OCI-LY1 (cell line): ENCODE data around the gene NEURL3.

ENCODE experiments used
- H2AFZ ChIP-seq: fragments of 200-600 bp; sonication (generic), shearing (Covaris generic); 2 replicates; pipeline ENCODE4 v1.6.0; 2014; ENCODE audit warnings: antibody characterized with exemption, mild to moderate bottlenecking, low read length
- H3F3A ChIP-seq: fragments of 200-600 bp; sonication (generic), shearing (Covaris generic); 2 replicates; pipeline ENCODE4 v1.6.0; 2014; ENCODE audit warnings: mild to moderate bottlenecking, antibody characterized with exemption, low read length, moderate library complexity; ENCODE audit not compliant: insufficient read depth
- H3K27ac ChIP-seq: fragments of 200-600 bp; sonication (generic); 2 replicates; pipeline ENCODE4 v1.5.1; 2014; ENCODE audit warnings: low read length, mixed run types, mild to moderate bottlenecking, low read depth; ENCODE audit not compliant: poor library complexity, severe bottlenecking
- H3K27me3 ChIP-seq: fragments of 200-600 bp; sonication (generic); 2 replicates; pipeline ENCODE4 v1.6.0; 2014; ENCODE audit warnings: antibody characterized with exemption, mild to moderate bottlenecking, low read length, moderate library complexity; ENCODE audit not compliant: insufficient read depth
- H3K36me3 ChIP-seq: fragments of 200-600 bp; sonication (generic); 2 replicates; pipeline ENCODE4 v1.6.1; 2014; ENCODE audit warnings: mild to moderate bottlenecking, antibody characterized with exemption, low read length, moderate library complexity, mixed read lengths; ENCODE audit not compliant: insufficient read depth
- H3K4me1 ChIP-seq: fragments of 200-600 bp; sonication (generic); 2 replicates; pipeline ENCODE4 v1.5.1; 2014; ENCODE audit warnings: mild to moderate bottlenecking, low read length, moderate library complexity; ENCODE audit not compliant: insufficient read depth, severe bottlenecking
- H3K4me2 ChIP-seq: fragments of 200-600 bp; sonication (generic), shearing (Covaris generic); 2 replicates; pipeline ENCODE4 v1.6.1; 2014; ENCODE audit warnings: low read length
- H3K4me3 ChIP-seq: fragments of 200-600 bp; sonication (generic); 2 replicates; pipeline ENCODE4 v1.5.1; 2014; ENCODE audit warnings: low read length, low read depth, mild to moderate bottlenecking, mixed read lengths; ENCODE audit not compliant: poor library complexity, severe bottlenecking
- H3K79me2 ChIP-seq: fragments of 200-600 bp; shearing (Covaris generic); 2 replicates; pipeline ENCODE4 v1.6.1; 2016; ENCODE audit warnings: mixed run types, low read length, mixed read lengths; ENCODE audit not compliant: insufficient read depth
- H3K9ac ChIP-seq: fragments of 200-600 bp; sonication (generic), shearing (Covaris generic); 2 replicates; pipeline ENCODE4 v1.6.1; 2014; ENCODE audit warnings: mild to moderate bottlenecking, low read length, mixed read lengths
- H3K9me2 ChIP-seq: fragments of 200-600 bp; sonication (generic), shearing (Covaris generic); 2 replicates; pipeline ENCODE4 v1.6.1; 2014; ENCODE audit warnings: low read depth, mild to moderate bottlenecking, low read length, mixed read lengths
- H3K9me3 ChIP-seq: fragments of 200-600 bp; shearing (Covaris generic); 2 replicates; pipeline ENCODE4 v1.6.1; 2014; ENCODE audit warnings: low read length, mixed read lengths
- H4K20me1 ChIP-seq: fragments of 200-600 bp; sonication (generic), shearing (Covaris generic); 2 replicates; pipeline ENCODE4 v1.6.0; 2016; ENCODE audit warnings: mild to moderate bottlenecking, low read length; ENCODE audit not compliant: insufficient read depth
- EZH2 ChIP-seq: fragments of 200-600 bp; sonication (generic), shearing (Covaris generic); IDR thresholded peaks from 2 replicates; pipeline ENCODE4 v1.8.0; 2017; ENCODE audit warnings: borderline replicate concordance, mixed run types, mild to moderate bottlenecking, antibody characterized with exemption, low read length, moderate library complexity, mixed read lengths
- TF ChIP-seq, protein P1 (sequence below): fragments of 200-600 bp; sonication (generic), shearing (Covaris generic); IDR thresholded peaks from 2 replicates; pipeline ENCODE4 v1.5.1; 2017; ENCODE audit warnings: mild to moderate bottlenecking, antibody characterized with exemption, low read length, moderate library complexity, mixed read lengths

The NEURL3 gene

GRCh38 chr2:96501886-96502810 is 3.0 kb downstream of the NEURL3 start:
- Histone ChIP-seq H4K20me1 (no peaks in the 10 kb centered on the region), H3K4me2 (no peak overlapping the region), H2AFZ (no peak overlapping the region), H3F3A (no peaks in the 10 kb centered on the region), H3K27ac (no peak overlapping the region), H3K9me2 (no peaks in the 10 kb centered on the region), H3K4me1 (no peaks in the 10 kb centered on the region), H3K9me3 (no peaks in the 10 kb centered on the region), H3K27me3 (no peaks in the 10 kb centered on the region), H3K4me3 (no peak overlapping the region), H3K79me2 (no peaks in the 10 kb centered on the region), H3K36me3 (no peaks in the 10 kb centered on the region), H3K9ac (no peak overlapping the region)
- TF ChIP-seq, protein P1, sequence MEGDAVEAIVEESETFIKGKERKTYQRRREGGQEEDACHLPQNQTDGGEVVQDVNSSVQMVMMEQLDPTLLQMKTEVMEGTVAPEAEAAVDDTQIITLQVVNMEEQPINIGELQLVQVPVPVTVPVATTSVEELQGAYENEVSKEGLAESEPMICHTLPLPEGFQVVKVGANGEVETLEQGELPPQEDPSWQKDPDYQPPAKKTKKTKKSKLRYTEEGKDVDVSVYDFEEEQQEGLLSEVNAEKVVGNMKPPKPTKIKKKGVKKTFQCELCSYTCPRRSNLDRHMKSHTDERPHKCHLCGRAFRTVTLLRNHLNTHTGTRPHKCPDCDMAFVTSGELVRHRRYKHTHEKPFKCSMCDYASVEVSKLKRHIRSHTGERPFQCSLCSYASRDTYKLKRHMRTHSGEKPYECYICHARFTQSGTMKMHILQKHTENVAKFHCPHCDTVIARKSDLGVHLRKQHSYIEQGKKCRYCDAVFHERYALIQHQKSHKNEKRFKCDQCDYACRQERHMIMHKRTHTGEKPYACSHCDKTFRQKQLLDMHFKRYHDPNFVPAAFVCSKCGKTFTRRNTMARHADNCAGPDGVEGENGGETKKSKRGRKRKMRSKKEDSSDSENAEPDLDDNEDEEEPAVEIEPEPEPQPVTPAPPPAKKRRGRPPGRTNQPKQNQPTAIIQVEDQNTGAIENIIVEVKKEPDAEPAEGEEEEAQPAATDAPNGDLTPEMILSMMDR, result no peak
- TF ChIP-seq EZH2, result no peak

GRCh38 chr2:96501471-96501874 is 3.7 kb downstream of the NEURL3 start:
- Histone ChIP-seq H3K9me2 (no peaks in the 10 kb centered on the region), H3K27ac (no peak overlapping the region), H4K20me1 (no peaks in the 10 kb centered on the region), H3K4me2 (no peak overlapping the region), H3K9me3 (no peaks in the 10 kb centered on the region), H3K79me2 (no peaks in the 10 kb centered on the region), H3F3A (no peaks in the 10 kb centered on the region), H3K4me3 (no peak overlapping the region), H3K27me3 (no peaks in the 10 kb centered on the region), H3K4me1 (no peaks in the 10 kb centered on the region), H3K9ac (no peak overlapping the region), H2AFZ (no peak overlapping the region), H3K36me3 (no peaks in the 10 kb centered on the region)
- no peak for TF ChIP-seq EZH2
- TF ChIP-seq, protein P1, result no peak

- Histone ChIP-seq H2AFZ (no peak overlapping the region), H3K9ac (no peak overlapping the region), H3K36me3 (no peaks in the 10 kb centered on the region), H3K27me3 (no peaks in the 10 kb centered on the region; the same call in 1 of the 2 replicates), H3F3A (no peaks in the 10 kb centered on the region), H3K4me3 (no peak overlapping the region), H4K20me1 (no peaks in the 10 kb centered on the region), H3K9me3 (no peaks in the 10 kb centered on the region), H3K9me2 (no peaks in the 10 kb centered on the region), H3K27ac (no peak overlapping the region), H3K4me2 (no peak overlapping the region), H3K4me1 (no peaks in the 10 kb centered on the region), H3K79me2 (no peaks in the 10 kb centered on the region)
- TF ChIP-seq, protein P1, result no peak
- no peak for TF ChIP-seq EZH2
Measured at GRCh38 chr2:96500385-96501066, 4.6 kb downstream of the NEURL3 start.
